ENCODE data around the gene EPHB2.

EPHB2 gene

GRCh38 chr1:22854688-22855565, 144.3 kb downstream of the EPHB2 start:
- Histone ChIP-seq H3K4me1 (ENCODE audit: control extremely low read depth in 1 of 4, control insufficient read depth in 4 of 4, insufficient read depth in 4 of 4, low read length in 3 of 4) (no peaks in the 10 kb centered on the region), H3K4me3 (ENCODE audit: control insufficient read depth in 1 of 7, extremely low read depth in 1 of 7, insufficient read depth in 4 of 7, low read depth in 2 of 7, low read length in 6 of 7) (no peak overlapping the region), H3K27ac (ENCODE audit: insufficient read depth in 1 of 2, low read depth in 1 of 2, low read length in 2 of 2, poor library complexity in 1 of 2, severe bottlenecking in 2 of 2) (no peak overlapping the region), H3K36me3 (ENCODE audit: control insufficient read depth in 4 of 4, insufficient read depth in 4 of 4, low read length in 3 of 4) (no peaks in the 10 kb centered on the region), H3K9me3 (ENCODE audit: control extremely low read depth in 1 of 5, control insufficient read depth in 4 of 5, insufficient read depth in 2 of 5, low read depth in 1 of 5, low read length in 4 of 5) (no peaks in the 10 kb centered on the region), H3K27me3 (replicated peaks in 2 of 5; ENCODE audit: control insufficient read depth in 4 of 5, insufficient read depth in 5 of 5, low read length in 4 of 5) (peaks cover 0 to 6% (median 0%) of the 10 kb centered on the region in 5 experiments)
- ChIA-PET POLR2A (no interaction called here), CTCF (interaction anchor here (1.3 to 9.0 kb wide), 2 partner anchors 7 to 17 kb away, joined by 4 to 63 read pairs; no protein-coding TSS in a partner anchor)
- peak in 2 of 3 donors; percentile 31 to 40 for DNase-seq
- WGBS (ENCODE audit: insufficient coverage): 78% methylated on average over 2 of the region's 6 CpGs

- Histone ChIP-seq H3K36me3 (ENCODE audit: control insufficient read depth in 4 of 4, insufficient read depth in 4 of 4, low read length in 3 of 4) (no peaks in the 10 kb centered on the region), H3K27ac (ENCODE audit: insufficient read depth in 1 of 2, low read depth in 1 of 2, low read length in 2 of 2, poor library complexity in 1 of 2, severe bottlenecking in 2 of 2) (no peak overlapping the region), H3K4me3 (ENCODE audit: control insufficient read depth in 1 of 7, extremely low read depth in 1 of 7, insufficient read depth in 4 of 7, low read depth in 2 of 7, low read length in 6 of 7) (no peak overlapping the region), H3K27me3 (replicated peaks in 2 of 5; ENCODE audit: control insufficient read depth in 4 of 5, insufficient read depth in 5 of 5, low read length in 4 of 5) (peaks cover 0 to 6% (median 0%) of the 10 kb centered on the region in 5 experiments), H3K4me1 (ENCODE audit: control extremely low read depth in 1 of 4, control insufficient read depth in 4 of 4, insufficient read depth in 4 of 4, low read length in 3 of 4) (no peaks in the 10 kb centered on the region), H3K9me3 (ENCODE audit: control extremely low read depth in 1 of 5, control insufficient read depth in 4 of 5, insufficient read depth in 2 of 5, low read depth in 1 of 5, low read length in 4 of 5) (no peaks in the 10 kb centered on the region)
- ChIA-PET CTCF (interaction anchor here (1.3 kb wide), 1 partner anchor 18 kb away, joined by 4 read pairs; no protein-coding TSS in a partner anchor), POLR2A (no interaction called here)
- WGBS (ENCODE audit: insufficient coverage): 91% methylated on average over 9 of the region's 15 CpGs
- DNase-seq: no peak
Measured at GRCh38 chr1:22855668-22856606, 145.3 kb downstream of the EPHB2 start.

- DNase-seq: no peak
- Histone ChIP-seq H3K4me1 (ENCODE audit: control extremely low read depth in 1 of 4, control insufficient read depth in 4 of 4, insufficient read depth in 4 of 4, low read length in 3 of 4) (no peaks in the 10 kb centered on the region), H3K36me3 (ENCODE audit: control insufficient read depth in 4 of 4, insufficient read depth in 4 of 4, low read length in 3 of 4) (no peaks in the 10 kb centered on the region), H3K4me3 (ENCODE audit: control insufficient read depth in 1 of 7, extremely low read depth in 1 of 7, insufficient read depth in 4 of 7, low read depth in 2 of 7, low read length in 6 of 7) (no peak overlapping the region), H3K9me3 (ENCODE audit: control extremely low read depth in 1 of 5, control insufficient read depth in 4 of 5, insufficient read depth in 2 of 5, low read depth in 1 of 5, low read length in 4 of 5) (no peaks in the 10 kb centered on the region), H3K27me3 (replicated peaks in 2 of 5; ENCODE audit: control insufficient read depth in 4 of 5, insufficient read depth in 5 of 5, low read length in 4 of 5) (peaks cover 0 to 2% (median 0%) of the 10 kb centered on the region in 5 experiments), H3K27ac (ENCODE audit: insufficient read depth in 1 of 2, low read depth in 1 of 2, low read length in 2 of 2, poor library complexity in 1 of 2, severe bottlenecking in 2 of 2) (no peak overlapping the region)
- 92% methylated on average over 5 of the region's 7 CpGs for WGBS (ENCODE audit: insufficient coverage)
- POLR2A ChIA-PET: no interaction called here
- CTCF ChIA-PET: interaction anchor here (0.9 to 1.6 kb wide), 3 partner anchors 15 to 154 kb away, joined by 3 to 5 read pairs (median 3); no protein-coding TSS in a partner anchor
Measured at GRCh38 chr1:22857661-22858060, 147.0 kb downstream of the EPHB2 start.

GRCh38 chr1:22860414-22860800, 149.8 kb downstream of the EPHB2 start:
- H3K4me3 ChIP-seq (ENCODE audit: control insufficient read depth in 1 of 7, extremely low read depth in 1 of 7, insufficient read depth in 4 of 7, low read depth in 2 of 7, low read length in 6 of 7): no peak overlapping the region
- no peak overlapping the region for H3K27ac ChIP-seq (ENCODE audit: insufficient read depth in 1 of 2, low read depth in 1 of 2, low read length in 2 of 2, poor library complexity in 1 of 2, severe bottlenecking in 2 of 2)
- no peaks in the 10 kb centered on the region for H3K4me1 ChIP-seq (ENCODE audit: control extremely low read depth in 1 of 4, control insufficient read depth in 4 of 4, insufficient read depth in 4 of 4, low read length in 3 of 4)
- no peaks in the 10 kb centered on the region for H3K9me3 ChIP-seq (ENCODE audit: control extremely low read depth in 1 of 5, control insufficient read depth in 4 of 5, insufficient read depth in 2 of 5, low read depth in 1 of 5, low read length in 4 of 5)
- no peaks in the 10 kb centered on the region for H3K36me3 ChIP-seq (ENCODE audit: control insufficient read depth in 4 of 4, insufficient read depth in 4 of 4, low read length in 3 of 4)
- no peak for DNase-seq
- no peaks in the 10 kb centered on the region for H3K27me3 ChIP-seq (replicated peaks in 2 of 5; ENCODE audit: control insufficient read depth in 4 of 5, insufficient read depth in 5 of 5, low read length in 4 of 5)
- WGBS (ENCODE audit: insufficient coverage): 97% methylated on average over 7 of the region's 9 CpGs
- CTCF ChIA-PET: interaction anchor here (0.8 to 7.8 kb wide), 5 partner anchors 10 to 155 kb away, joined by 3 to 63 read pairs (median 7); no protein-coding TSS in a partner anchor
- POLR2A ChIA-PET: no interaction called here

GRCh38 chr1:22860883-22861385, 150.3 kb downstream of the EPHB2 start:
- no peaks in the 10 kb centered on the region for H3K36me3 ChIP-seq (ENCODE audit: control insufficient read depth in 4 of 4, insufficient read depth in 4 of 4, low read length in 3 of 4)
- no peaks in the 10 kb centered on the region for H3K27me3 ChIP-seq (replicated peaks in 2 of 5; ENCODE audit: control insufficient read depth in 4 of 5, insufficient read depth in 5 of 5, low read length in 4 of 5)
- no peak for DNase-seq
- peaks cover 0 to 5% (median 4%) of the 10 kb centered on the region in 4 experiments for H3K4me1 ChIP-seq (ENCODE audit: control extremely low read depth in 1 of 4, control insufficient read depth in 4 of 4, insufficient read depth in 4 of 4, low read length in 3 of 4)
- no peaks in the 10 kb centered on the region for H3K9me3 ChIP-seq (ENCODE audit: control extremely low read depth in 1 of 5, control insufficient read depth in 4 of 5, insufficient read depth in 2 of 5, low read depth in 1 of 5, low read length in 4 of 5)
- WGBS (ENCODE audit: insufficient coverage): 90% methylated on average over 4 of the region's 4 CpGs
- CTCF ChIA-PET: interaction anchor here (0.8 to 7.8 kb wide), 6 partner anchors 10 to 156 kb away, joined by 3 to 63 read pairs (median 5); no protein-coding TSS in a partner anchor
- no peak overlapping the region for H3K27ac ChIP-seq (ENCODE audit: insufficient read depth in 1 of 2, low read depth in 1 of 2, low read length in 2 of 2, poor library complexity in 1 of 2, severe bottlenecking in 2 of 2)
- H3K4me3 ChIP-seq (ENCODE audit: control insufficient read depth in 1 of 7, extremely low read depth in 1 of 7, insufficient read depth in 4 of 7, low read depth in 2 of 7, low read length in 6 of 7): no peak overlapping the region
- POLR2A ChIA-PET: no interaction called here

GRCh38 chr1:22861764-22862440, 151.3 kb downstream of the EPHB2 start:
- DNase-seq: peak in 2 of 3 donors; percentile 49 to 51
- POLR2A ChIA-PET: no interaction called here

More at GRCh38 chr1:22861764-22862440, 151.3 kb downstream of the EPHB2 start:
- 95% methylated on average over 3 of the region's 4 CpGs for WGBS (ENCODE audit: insufficient coverage)
- H3K27me3 ChIP-seq (replicated peaks in 2 of 5; ENCODE audit: control insufficient read depth in 4 of 5, insufficient read depth in 5 of 5, low read length in 4 of 5): no peaks in the 10 kb centered on the region
- H3K36me3 ChIP-seq (ENCODE audit: control insufficient read depth in 4 of 4, insufficient read depth in 4 of 4, low read length in 3 of 4): no peaks in the 10 kb centered on the region
- H3K4me1 ChIP-seq (ENCODE audit: control extremely low read depth in 1 of 4, control insufficient read depth in 4 of 4, insufficient read depth in 4 of 4, low read length in 3 of 4): peaks cover 0 to 8% (median 6%) of the 10 kb centered on the region in 4 experiments
- CTCF ChIA-PET: interaction anchor here (0.7 to 7.8 kb wide), 11 partner anchors 9 to 162 kb away, joined by 3 to 63 read pairs (median 4); no protein-coding TSS in a partner anchor
- H3K9me3 ChIP-seq (ENCODE audit: control extremely low read depth in 1 of 5, control insufficient read depth in 4 of 5, insufficient read depth in 2 of 5, low read depth in 1 of 5, low read length in 4 of 5): no peaks in the 10 kb centered on the region
- H3K27ac ChIP-seq (ENCODE audit: insufficient read depth in 1 of 2, low read depth in 1 of 2, low read length in 2 of 2, poor library complexity in 1 of 2, severe bottlenecking in 2 of 2): no peak overlapping the region
- no peak overlapping the region for H3K4me3 ChIP-seq (ENCODE audit: control insufficient read depth in 1 of 7, extremely low read depth in 1 of 7, insufficient read depth in 4 of 7, low read depth in 2 of 7, low read length in 6 of 7)
